B cell (primary cell): ENCODE data around the gene FSTL3. TPM values are rescaled to one million over a fixed set of nuclear protein-coding genes. Genes with fewer than 3 reads are reported as not detected.

ENCODE experiments used
- ATAC-seq: fragments of 200-7000 bp; cut with Tn5 transposase; one replicate; pipeline ENCODE4 v1.10.0; 2021; ENCODE audit warnings: low read depth, mild to moderate bottlenecking, moderate number of reproducible peaks, moderate library complexity
- CTCF ChIA-PET: fragments of 350-600 bp; sonication (Branson Sonifier 250); formaldehyde crosslinking; loops from one replicate; lab custom pipeline; 2021; ENCODE audit warnings: antibody characterized with exemption, inconsistent platforms; lab: Charles Lee
- POLR2A ChIA-PET: fragments of 350-600 bp; sonication (Branson Sonifier 250); formaldehyde crosslinking; loops from one replicate; lab custom pipeline; 2021; ENCODE audit warnings: antibody characterized with exemption; lab: Charles Lee
- DNase-seq: peaks from one replicate; pipeline ENCODE4 v3.0.0; 2013
- H2AFZ ChIP-seq: 2 replicates; pipeline ENCODE4 v1.6.1; 2012; ENCODE audit warnings: mild to moderate bottlenecking, low read depth, low read length; ENCODE audit not compliant: insufficient read depth, poor library complexity, severe bottlenecking
- H3K27ac ChIP-seq, 2 donors: 1 replicate in 1 of 2; 2 replicates in 1 of 2; pipeline ENCODE4 v1.5.1; 2012 to 2013; ENCODE audit warnings: low read length in 2 of 2, mild to moderate bottlenecking in 2 of 2, moderate library complexity in 1 of 2
- H3K27me3 ChIP-seq, 4 experiments: fragments of 200-600 bp in 1 of 4; sonication (generic) in 1 of 4; replicated peaks in 1 of 4; 1 replicate in 2 of 4; 2 replicates in 2 of 4; pipeline versions ENCODE4 v1.6.1 to v1.7.0; 2013 to 2016; ENCODE audit warnings: low read length in 3 of 4, mild to moderate bottlenecking in 2 of 4, mixed read lengths in 1 of 4, moderate library complexity in 1 of 4; ENCODE audit not compliant: insufficient read depth in 4 of 4, control insufficient read depth in 3 of 4; ENCODE audit errors: control extremely low read depth in 1 of 4
- H3K36me3 ChIP-seq, 2 experiments: replicated peaks in 1 of 2; 1 replicate in 1 of 2; 2 replicates in 1 of 2; pipeline versions ENCODE4 v1.6.1 to v1.7.1; 2013; ENCODE audit warnings: low read length in 1 of 2; ENCODE audit not compliant: insufficient read depth in 2 of 2, control insufficient read depth in 1 of 2; ENCODE audit errors: control extremely low read depth in 1 of 2, extremely low read depth in 1 of 2
- H3K4me1 ChIP-seq, 2 donors: fragments of 200-600 bp in 1 of 2; sonication (generic) in 1 of 2; 1 replicate in 1 of 2; 2 replicates in 1 of 2; pipeline versions ENCODE4 v1.5.1 to v1.6.1; 2013 to 2017; ENCODE audit warnings: low read length in 2 of 2; ENCODE audit not compliant: control insufficient read depth in 2 of 2, insufficient read depth in 2 of 2
- H3K4me2 ChIP-seq: replicated peaks from 2 replicates; pipeline ENCODE3; 2012; ENCODE audit warnings: mild to moderate bottlenecking, low read depth, low read length; ENCODE audit not compliant: poor library complexity, severe bottlenecking
- H3K4me3 ChIP-seq, 5 experiments: fragments of 200-600 bp in 1 of 5; sonication (generic) in 1 of 5; 1 replicate in 3 of 5; 2 replicates in 2 of 5; pipeline versions ENCODE4 v1.5.1 to v1.7.0; 2011 to 2016; ENCODE audit warnings: low read length in 4 of 5, mild to moderate bottlenecking in 4 of 5, low read depth in 2 of 5, control low read depth in 1 of 5, moderate library complexity in 1 of 5; ENCODE audit not compliant: insufficient read depth in 1 of 5; ENCODE audit errors: control extremely low read depth in 1 of 5, extremely low read depth in 1 of 5
- H3K79me2 ChIP-seq: fragments of 200-600 bp; sonication (generic); one replicate; pipeline ENCODE4 v1.6.0; 2016; ENCODE audit warnings: low read length; ENCODE audit not compliant: control insufficient read depth, insufficient read depth
- H3K9ac ChIP-seq: fragments of 200-600 bp; sonication (generic); 2 replicates; pipeline ENCODE4 v1.6.1; 2017; ENCODE audit warnings: mild to moderate bottlenecking, low read length, moderate library complexity
- H3K9me3 ChIP-seq, 3 donors: one replicate each; pipeline versions ENCODE4 v1.6.1 to v1.7.1; 2013; ENCODE audit warnings: low read length in 2 of 3; ENCODE audit not compliant: control insufficient read depth in 2 of 3, insufficient read depth in 1 of 3; ENCODE audit errors: control extremely low read depth in 1 of 3
- H4K20me1 ChIP-seq: 2 replicates; pipeline ENCODE4 v1.6.0; 2012; ENCODE audit warnings: mild to moderate bottlenecking, low read length; ENCODE audit not compliant: insufficient read depth, control insufficient read depth, poor library complexity, severe bottlenecking
- H3K27ac Mint-ChIP-seq: one replicate; pipeline ENCODE4 v1.8.0; 2021; ENCODE audit warnings: mixed read lengths
- H3K27me3 Mint-ChIP-seq: one replicate; pipeline ENCODE4 v1.8.0; 2021; ENCODE audit warnings: mixed read lengths
- H3K4me1 Mint-ChIP-seq: one replicate; pipeline ENCODE4 v1.8.0; 2021; ENCODE audit warnings: mixed read lengths
- H3K4me3 Mint-ChIP-seq: one replicate; pipeline ENCODE4 v1.8.0; 2021; ENCODE audit warnings: mixed read lengths
- H3K9me3 Mint-ChIP-seq: one replicate; pipeline ENCODE4 v1.8.0; 2022; ENCODE audit warnings: mixed read lengths; ENCODE audit not compliant: insufficient read depth
- CTCF ChIP-seq: fragments of 200-600 bp; IDR thresholded peaks from one replicate; pipeline ENCODE4 v1.8.0; 2022; ENCODE audit warnings: antibody characterized with exemption, mild to moderate bottlenecking
- EZH2 ChIP-seq: IDR thresholded peaks from 2 replicates; pipeline ENCODE4 v1.6.1; 2012; ENCODE audit warnings: borderline replicate concordance, low read depth, mild to moderate bottlenecking, moderate library complexity, low read length; ENCODE audit not compliant: insufficient read depth, poor library complexity, severe bottlenecking
- WGBS: methylation state at CpG from one replicate; pipeline ENCODE4 v1.1.5; 2013; ENCODE audit warnings: missing lambda C conversion rate; ENCODE audit not compliant: insufficient coverage; 5-methylcytosine and 5-hydroxymethylcytosine counted together
- intact Hi-C: fragments of 100-400 bp; cut with micrococcal nuclease; formaldehyde crosslinking; loops from one replicate; pipeline ENCODE4 v1.10.0; 2022
- polyA plus RNA-seq: library from polyadenylated mRNA; depleted of rRNA; stranded (reverse); fragments of >200 nt; gene quantifications from 2 replicates; pipeline ENCODE4 v1.2.3, GENCODE V29; 2012
- total RNA-seq, 2 donors: library from RNA; stranded (reverse); fragments of 120-200 nt in 1 of 2; gene quantifications; 1 replicate in 1 of 2; 2 replicates in 1 of 2; pipeline versions ENCODE4 v1.2.3 to v1.2.4, GENCODE V29; 2013 to 2022

Gene FSTL3
- total and polyA plus RNA-seq, 2 donors (not counting 1 experiment from before 2014, with no cell fraction given) = 2.6 to 5.8 TPM

GRCh38 chr19:676007-676338 lies 219 bp upstream of the FSTL3 start:
- TF ChIP-seq CTCF = no peak
- TF ChIP-seq EZH2 = no peak
- no peak overlapping the region for H3K9ac ChIP-seq

GRCh38 chr19:677201-677600 lies 1.0 kb downstream of the FSTL3 start:
- Histone ChIP-seq H3K36me3 (no peaks in the 10 kb centered on the region), H3K79me2 (no peaks in the 10 kb centered on the region), H3K9me3 (peaks cover 0 to 30% (median 0%) of the 10 kb centered on the region in 3 donors), H3K27ac (no peak overlapping the region), H4K20me1 (peaks cover 19% of the 10 kb centered on the region), H3K4me1 (peaks cover 13 to 26% of the 10 kb centered on the region in 2 donors), H2AFZ (no peak overlapping the region), H3K4me3 (no peak overlapping the region), H3K27me3 (peaks cover 0 to 38% (median 12%) of the 10 kb centered on the region in 4 experiments), H3K9ac (no peak overlapping the region), H3K4me2 (no peak overlapping the region)
- no peaks in the 10 kb centered on the region for H3K9me3 Mint-ChIP-seq
- H3K27me3 Mint-ChIP-seq = peaks cover 14% of the 10 kb centered on the region
- ATAC-seq (no peak), DNase-seq (peak; percentile 24)
- intact Hi-C loops = no loop called here
- no peak overlapping the region for H3K4me3 Mint-ChIP-seq
- WGBS = 31% methylated on average over 13 of the region's 15 CpGs
- TF ChIP-seq EZH2 = no peak
- TF ChIP-seq CTCF = no peak
- POLR2A ChIA-PET = no interaction called here
- H3K27ac Mint-ChIP-seq = no peak overlapping the region
- CTCF ChIA-PET = no interaction called here
- peaks cover 12% of the 10 kb centered on the region for H3K4me1 Mint-ChIP-seq

More at GRCh38 chr19:676007-676338, 219 bp upstream of the FSTL3 start:
- H3K36me3 ChIP-seq = no peaks in the 10 kb centered on the region
- ChIA-PET POLR2A (interaction anchor here (0.7 kb wide), 1 partner anchor 145 kb away, joined by 3 read pairs; no protein-coding TSS in a partner anchor), CTCF (no interaction called here)
- H3K79me2 ChIP-seq = no peaks in the 10 kb centered on the region
- peaks cover 0 to 21% (median 0%) of the 10 kb centered on the region in 3 donors for H3K9me3 ChIP-seq
- ATAC-seq = no peak
- H3K27ac Mint-ChIP-seq = no peak overlapping the region
- H3K27ac ChIP-seq = no peak overlapping the region
- no peak overlapping the region for H3K4me3 ChIP-seq
- H3K4me3 Mint-ChIP-seq = no peak overlapping the region
- WGBS = 11% methylated on average over 31 of the region's 31 CpGs
- peak overlapping the region; percentile 22 for H3K4me2 ChIP-seq
- DNase-seq = no peak
- H4K20me1 ChIP-seq = peaks cover 19% of the 10 kb centered on the region
- peaks cover 13 to 18% of the 10 kb centered on the region in 2 donors for H3K4me1 ChIP-seq
- H3K27me3 ChIP-seq = peaks cover 0 to 39% (median 12%) of the 10 kb centered on the region in 4 experiments
- intact Hi-C loops = no loop called here
- H3K9me3 Mint-ChIP-seq = no peaks in the 10 kb centered on the region
- H3K27me3 Mint-ChIP-seq = peaks cover 14% of the 10 kb centered on the region
- peaks cover 12% of the 10 kb centered on the region for H3K4me1 Mint-ChIP-seq
- H2AFZ ChIP-seq = no peak overlapping the region
